Measurements from ENCODE around the gene ACAP3. TPM values are rescaled to one million over a fixed set of nuclear protein-coding genes. Genes with fewer than 3 reads are reported as not detected.

Gene ACAP3
- total RNA-seq, 2 donors from 2014 or later: 32.5 to 60.5 TPM

- no peak overlapping the region for H3K4me3 Mint-ChIP-seq
- no peaks in the 10 kb centered on the region for H3K4me1 Mint-ChIP-seq (ENCODE audit: low read depth in 2 of 2)
- H3K9me3 Mint-ChIP-seq: no peaks in the 10 kb centered on the region
- DNase-seq (ENCODE audit: low spot score) (no peak), ATAC-seq (peak in 1 of 2 donors; percentile 20)
- H3K27me3 Mint-ChIP-seq: no peaks in the 10 kb centered on the region
- no peak overlapping the region for H3K27ac Mint-ChIP-seq
- H3K36me3 Mint-ChIP-seq: no peaks in the 10 kb centered on the region
These were observed 7.9 kb downstream of the ACAP3 start for GRCh38 chr1:1299686-1300351.

DNA sequence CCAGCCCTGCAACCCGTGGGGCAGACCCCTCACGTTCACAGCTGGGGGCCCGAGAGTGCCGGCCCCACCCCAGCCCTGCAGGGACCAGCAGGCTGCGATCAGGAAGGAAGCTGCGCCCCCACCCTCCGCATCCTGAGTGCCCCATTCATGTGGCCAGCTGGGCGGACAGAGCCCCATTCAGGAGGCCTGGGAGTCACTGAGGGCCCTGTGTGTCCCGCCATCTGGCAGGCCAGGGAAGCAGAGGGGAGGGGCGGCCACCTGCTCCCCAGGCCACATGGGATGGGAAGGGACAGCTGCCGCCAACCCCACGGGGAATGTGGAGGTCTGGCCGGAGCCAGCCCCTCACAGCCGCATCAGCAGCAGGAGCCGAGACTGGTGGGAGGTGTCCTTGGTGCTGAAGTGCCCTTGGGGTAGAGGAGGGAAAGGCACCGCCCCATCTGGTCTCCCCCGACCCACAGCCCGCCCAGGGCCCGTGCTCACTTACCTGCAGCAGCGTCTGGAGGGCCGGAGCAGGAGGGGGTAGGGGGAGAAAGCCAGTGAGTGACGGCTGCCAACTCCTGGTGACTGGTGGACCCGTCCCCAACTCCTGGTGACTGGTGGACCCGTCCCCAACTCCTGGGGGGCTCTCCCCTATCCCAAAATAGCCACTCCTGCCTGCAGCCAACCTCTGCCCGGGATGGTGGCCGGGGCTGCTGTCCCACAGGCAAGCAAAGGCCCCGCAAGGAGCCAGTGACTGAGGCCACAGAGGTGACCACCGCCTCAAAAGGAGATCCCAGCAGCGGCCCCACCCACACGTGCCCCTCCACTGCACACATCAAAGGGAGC lies 8.7 kb downstream of the ACAP3 start:
- no peak for ATAC-seq

GRCh38 chr1:1297802-1298424 lies 9.8 kb downstream of the ACAP3 start:
- no peak overlapping the region for H3K27ac Mint-ChIP-seq
- H3K9me3 Mint-ChIP-seq: no peaks in the 10 kb centered on the region
- H3K4me3 Mint-ChIP-seq: no peak overlapping the region
- no peak for DNase-seq (ENCODE audit: low spot score)
- ATAC-seq: peak in 1 of 2 donors; percentile 2
- no peaks in the 10 kb centered on the region for H3K27me3 Mint-ChIP-seq
- H3K36me3 Mint-ChIP-seq: no peaks in the 10 kb centered on the region
- no peaks in the 10 kb centered on the region for H3K4me1 Mint-ChIP-seq (ENCODE audit: low read depth in 2 of 2)

More for the DNA sequence above, 8.7 kb downstream of the ACAP3 start:
- Mint-ChIP-seq H3K9me3 (no peaks in the 10 kb centered on the region), H3K36me3 (no peaks in the 10 kb centered on the region), H3K27me3 (no peaks in the 10 kb centered on the region), H3K4me1 (ENCODE audit: low read depth in 2 of 2) (no peaks in the 10 kb centered on the region), H3K4me3 (no peak overlapping the region), H3K27ac (no peak overlapping the region)
- DNase-seq (ENCODE audit: low spot score): no peak

- ATAC-seq (no peak), DNase-seq (ENCODE audit: low spot score) (no peak)
- H3K27me3 Mint-ChIP-seq: no peaks in the 10 kb centered on the region
- H3K36me3 Mint-ChIP-seq: no peaks in the 10 kb centered on the region
- H3K27ac Mint-ChIP-seq: no peak overlapping the region
- H3K4me1 Mint-ChIP-seq (ENCODE audit: low read depth in 2 of 2): no peaks in the 10 kb centered on the region
- no peaks in the 10 kb centered on the region for H3K9me3 Mint-ChIP-seq
- H3K4me3 Mint-ChIP-seq: no peak overlapping the region
These were observed 11.4 kb downstream of the ACAP3 start for GRCh38 chr1:1296070-1297061.

- H3K36me3 Mint-ChIP-seq: no peaks in the 10 kb centered on the region
- DNase-seq (ENCODE audit: low spot score): no peak
- no peak overlapping the region for H3K27ac Mint-ChIP-seq
- no peaks in the 10 kb centered on the region for H3K4me1 Mint-ChIP-seq (ENCODE audit: low read depth in 2 of 2)
- no peaks in the 10 kb centered on the region for H3K9me3 Mint-ChIP-seq
- H3K4me3 Mint-ChIP-seq: no peak overlapping the region
- H3K27me3 Mint-ChIP-seq: no peaks in the 10 kb centered on the region
- ATAC-seq: no peak
These were observed 12.4 kb downstream of the ACAP3 start for GRCh38 chr1:1295154-1295923.

DNA sequence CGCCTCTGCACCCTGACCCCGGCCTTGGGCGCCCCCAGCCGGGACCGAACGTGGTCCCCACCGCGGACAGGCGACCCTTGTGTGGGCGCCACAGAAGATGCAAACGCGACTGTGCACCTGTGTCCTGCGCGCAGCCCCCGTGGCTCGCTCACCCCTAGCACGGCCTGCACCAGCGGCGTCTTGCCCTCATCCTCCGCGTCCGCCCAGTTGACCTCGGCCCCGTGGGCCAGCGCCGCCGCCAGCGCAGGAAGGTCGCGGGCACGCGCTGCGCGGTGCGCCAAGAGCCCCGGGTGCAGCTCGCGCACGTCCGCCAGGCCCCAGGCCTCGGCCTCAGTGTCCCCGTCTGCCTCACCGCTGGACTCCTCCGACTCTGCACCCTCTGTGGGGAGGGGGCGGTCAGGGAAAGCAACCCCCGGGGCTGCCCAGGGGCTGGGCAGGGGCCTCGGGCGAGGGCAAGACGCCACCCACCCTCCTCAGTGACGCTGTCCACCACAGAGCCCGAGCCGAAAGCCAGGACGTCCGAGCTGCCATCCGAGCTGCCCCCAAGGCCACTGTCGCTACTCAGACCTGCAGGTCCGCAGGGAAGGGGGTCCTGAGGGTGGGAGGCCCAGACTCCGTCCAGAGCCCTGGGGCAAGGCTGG lies 13.4 kb downstream of the ACAP3 start:
- no peak for ATAC-seq
- DNase-seq (ENCODE audit: low spot score): no peak
- Mint-ChIP-seq H3K36me3 (no peaks in the 10 kb centered on the region), H3K4me1 (ENCODE audit: low read depth in 2 of 2) (no peaks in the 10 kb centered on the region), H3K27ac (no peak overlapping the region), H3K27me3 (no peaks in the 10 kb centered on the region), H3K9me3 (no peaks in the 10 kb centered on the region), H3K4me3 (no peak overlapping the region)

DNA sequence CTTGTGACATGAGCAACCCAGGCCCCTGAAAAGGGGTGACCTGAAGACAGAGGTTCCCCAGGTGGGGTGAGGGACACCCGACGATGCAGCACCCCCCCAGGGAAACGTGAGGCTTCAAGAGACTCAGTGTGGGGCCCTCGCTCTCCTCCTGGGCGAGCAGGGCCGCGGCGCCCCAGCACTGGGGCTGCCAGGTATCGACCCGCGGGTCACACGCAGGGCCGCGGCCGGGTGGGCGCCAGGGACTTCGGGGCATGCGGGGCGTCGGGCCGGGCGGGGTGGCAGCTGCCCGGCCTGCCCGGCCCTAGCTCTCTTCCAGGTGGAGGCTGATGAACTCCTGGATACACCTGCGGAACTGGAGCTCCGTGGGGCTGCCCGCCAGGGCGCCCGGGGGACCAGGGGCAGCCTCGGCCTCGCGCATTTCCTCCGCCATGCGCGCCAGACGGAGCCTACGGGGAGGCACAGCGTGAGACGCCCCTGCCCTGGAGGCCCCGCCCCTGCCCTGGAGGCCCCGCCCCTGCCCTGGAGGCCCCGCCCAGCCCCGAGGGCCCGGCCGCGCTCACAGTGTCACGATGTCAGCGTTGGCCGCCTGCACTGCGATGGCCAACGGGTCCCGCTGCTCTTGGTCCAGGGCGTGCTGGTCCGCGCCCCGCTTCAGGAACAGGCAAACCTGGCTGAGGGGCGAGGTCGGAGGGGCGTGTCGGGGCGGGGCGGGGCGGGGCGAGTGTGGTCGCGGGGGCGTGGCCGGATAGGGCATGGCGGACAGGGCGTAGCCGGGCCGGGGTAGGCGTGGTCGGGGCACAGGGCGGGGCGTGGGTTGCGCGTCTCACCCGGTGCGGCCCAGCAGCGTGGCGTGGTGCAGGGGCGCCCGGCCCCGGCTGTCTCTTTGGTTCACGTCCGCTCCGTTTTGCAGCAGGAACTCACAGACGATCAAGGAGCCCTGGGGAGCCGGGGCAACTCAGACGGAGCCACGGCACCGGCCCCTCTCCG lies 14.2 kb downstream of the ACAP3 start:
- Mint-ChIP-seq H3K4me1 (ENCODE audit: low read depth in 2 of 2) (no peaks in the 10 kb centered on the region), H3K9me3 (no peaks in the 10 kb centered on the region), H3K27ac (no peak overlapping the region), H3K36me3 (no peaks in the 10 kb centered on the region), H3K4me3 (no peak overlapping the region), H3K27me3 (no peaks in the 10 kb centered on the region)
- ATAC-seq (no peak), DNase-seq (ENCODE audit: low spot score) (no peak)

DNA sequence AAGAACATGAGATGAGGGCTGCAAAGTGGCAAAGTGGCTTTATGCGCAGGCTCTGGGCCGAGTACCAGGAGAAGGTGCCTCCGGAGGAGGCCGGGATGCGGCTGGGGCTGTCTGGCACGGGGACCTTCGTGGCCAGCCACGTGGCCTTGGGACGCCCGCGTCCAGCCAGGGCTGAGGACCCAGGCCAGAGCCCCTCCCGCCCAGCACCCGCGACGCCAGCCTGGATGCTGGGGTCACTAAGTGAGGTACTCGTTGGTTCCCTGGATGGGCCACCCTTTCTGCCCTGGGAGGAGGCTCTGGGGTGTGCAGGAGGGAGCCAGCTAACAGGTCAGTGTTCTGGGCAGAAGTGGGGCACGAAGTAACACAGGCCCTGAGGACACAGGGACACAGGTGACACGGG lies 14.9 kb downstream of the ACAP3 start:
- H3K27me3 Mint-ChIP-seq: no peaks in the 10 kb centered on the region
- no peak overlapping the region for H3K4me3 Mint-ChIP-seq
- no peaks in the 10 kb centered on the region for H3K36me3 Mint-ChIP-seq
- no peaks in the 10 kb centered on the region for H3K4me1 Mint-ChIP-seq (ENCODE audit: low read depth in 2 of 2)
- no peak overlapping the region for H3K27ac Mint-ChIP-seq
- DNase-seq (ENCODE audit: low spot score): no peak
- H3K9me3 Mint-ChIP-seq: no peaks in the 10 kb centered on the region
- ATAC-seq: no peak

DNA sequence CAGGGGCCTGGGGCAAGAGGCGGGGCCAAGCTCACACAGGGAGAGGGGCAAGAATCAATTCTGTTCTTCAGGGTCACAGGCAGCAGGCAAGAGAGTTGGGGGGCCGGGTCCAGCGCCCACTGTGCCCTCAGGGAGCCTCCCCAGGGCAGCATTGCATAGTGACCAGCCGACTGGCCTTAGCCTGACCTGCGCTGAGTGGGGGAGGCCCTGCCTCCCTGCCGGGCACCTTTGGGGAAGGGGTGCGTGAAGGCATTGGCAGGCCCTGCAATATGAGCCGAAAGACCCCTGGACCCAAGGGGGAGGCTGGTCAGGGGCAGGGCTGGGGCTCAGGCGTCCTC lies 15.3 kb downstream of the ACAP3 start:
- Mint-ChIP-seq H3K27ac (no peak overlapping the region), H3K36me3 (no peaks in the 10 kb centered on the region), H3K4me1 (ENCODE audit: low read depth in 2 of 2) (no peaks in the 10 kb centered on the region), H3K9me3 (no peaks in the 10 kb centered on the region), H3K27me3 (no peaks in the 10 kb centered on the region), H3K4me3 (no peak overlapping the region)
- DNase-seq (ENCODE audit: low spot score) (no peak), ATAC-seq (no peak)

DNA sequence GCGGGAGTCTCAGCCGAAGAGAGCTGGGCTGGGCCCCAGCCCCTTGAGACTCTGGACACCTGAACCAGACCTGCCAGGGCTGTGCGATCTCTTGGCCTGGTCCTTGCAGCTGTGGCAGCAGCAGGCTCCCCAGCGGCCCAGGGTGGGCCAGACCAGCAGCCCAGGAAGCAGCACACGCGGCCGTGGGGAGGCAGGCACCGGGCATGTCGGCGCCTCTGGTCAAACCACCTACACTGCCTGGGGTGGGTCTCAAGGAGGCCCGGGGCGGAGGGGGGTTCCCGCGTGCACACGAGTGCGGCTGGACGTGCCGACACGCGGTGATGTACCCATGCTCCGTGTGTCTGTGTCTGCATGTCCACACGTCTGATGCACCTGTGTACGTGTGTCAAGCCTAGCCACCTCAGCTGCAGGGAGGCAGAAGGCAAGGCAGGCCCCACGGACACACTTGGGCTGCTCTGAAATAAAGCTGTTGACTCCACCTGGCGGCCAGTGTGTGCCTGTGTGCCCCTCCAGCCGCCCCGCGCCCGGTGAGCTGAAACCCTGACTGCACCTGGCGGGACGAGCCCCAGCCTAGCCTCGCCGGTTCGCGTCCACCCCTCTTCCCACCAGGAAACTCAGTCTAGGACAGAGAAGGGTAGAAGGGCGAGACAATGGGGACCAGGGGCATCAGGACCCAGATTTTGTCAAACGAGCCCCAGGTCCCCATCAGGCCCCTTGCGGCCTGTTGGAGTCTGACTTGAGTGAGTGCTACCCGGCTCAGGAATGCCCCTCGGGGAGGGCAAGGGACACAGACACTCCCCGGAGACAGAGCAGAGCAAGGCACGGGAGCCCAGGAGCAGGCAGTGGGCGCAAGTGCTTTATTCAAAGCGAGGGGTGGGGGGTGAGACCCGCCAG lies 15.9 kb downstream of the ACAP3 start:
- DNase-seq (ENCODE audit: low spot score) (no peak), ATAC-seq (peak; percentile 5 to 41)
- Mint-ChIP-seq H3K4me1 (ENCODE audit: low read depth in 2 of 2) (no peaks in the 10 kb centered on the region), H3K9me3 (no peaks in the 10 kb centered on the region), H3K36me3 (no peaks in the 10 kb centered on the region), H3K27me3 (no peaks in the 10 kb centered on the region), H3K27ac (no peak overlapping the region), H3K4me3 (no peak overlapping the region)

- Mint-ChIP-seq H3K36me3 (no peaks in the 10 kb centered on the region), H3K27me3 (no peaks in the 10 kb centered on the region), H3K4me1 (ENCODE audit: low read depth in 2 of 2) (no peaks in the 10 kb centered on the region), H3K27ac (no peak overlapping the region), H3K4me3 (no peak overlapping the region), H3K9me3 (no peaks in the 10 kb centered on the region)
- DNase-seq (ENCODE audit: low spot score) (no peak), ATAC-seq (no peak)
These were observed 16.7 kb downstream of the ACAP3 start for GRCh38 chr1:1291023-1291528.
